GM12878 (cell line): ENCODE measurements around the gene LZTFL1. TPM values are rescaled to one million over a fixed set of nuclear protein-coding genes. Genes with fewer than 3 reads are reported as not detected.

Experiments
- BRCA1 ChIP-seq: IDR thresholded peaks from 2 replicates; pipeline ENCODE4 v1.6.1; 2011; ENCODE audit warnings: low read depth, low read length, improper control_type of control experiment
- CBX3 ChIP-seq: fragments of 200-600 bp; sonication (generic); IDR thresholded peaks from 2 replicates; pipeline ENCODE4 v1.6.1; 2016; ENCODE audit warnings: low read depth, borderline replicate concordance
- CBX5 ChIP-seq: sonication (generic); IDR thresholded peaks from 2 replicates; pipeline ENCODE4 v1.6.1; 2016; ENCODE audit warnings: low read depth, moderate library complexity, mild to moderate bottlenecking, inconsistent platforms
- EP300 ChIP-seq, 2 experiments: fragments of 150-350 bp in 1 of 2; IDR thresholded peaks; 2 replicates each; pipeline ENCODE4 v1.6.1; 2011 to 2012; ENCODE audit warnings: low read depth in 2 of 2, low read length in 2 of 2, borderline replicate concordance in 1 of 2, improper control_type of control experiment in 1 of 2, inconsistent platforms in 1 of 2; ENCODE audit not compliant: control insufficient read depth in 1 of 2
- EZH2 ChIP-seq: IDR thresholded peaks from 2 replicates; pipeline ENCODE4 v1.6.1; 2012; ENCODE audit warnings: low read depth, mild to moderate bottlenecking, control low read depth, inconsistent platforms, low read length, borderline replicate concordance; ENCODE audit not compliant: control insufficient read depth
- FOXM1 ChIP-seq: IDR thresholded peaks from 2 replicates; pipeline ENCODE4 v1.6.1; 2012; ENCODE audit warnings: low read depth, mild to moderate bottlenecking, inconsistent platforms, low read length, moderate library complexity
- HDGF ChIP-seq: fragments of 450-650 bp; IDR thresholded peaks from 2 replicates; pipeline ENCODE4 v1.6.1; 2016; ENCODE audit warnings: antibody characterized with exemption
- IRF5 ChIP-seq: fragments of 450-650 bp; IDR thresholded peaks from 2 replicates; pipeline ENCODE4 v1.6.1; 2017; ENCODE audit warnings: borderline replicate concordance
- JUND ChIP-seq: IDR thresholded peaks from 2 replicates; pipeline ENCODE4 v1.6.1; 2012; ENCODE audit warnings: low read depth, mild to moderate bottlenecking, low read length, improper control_type of control experiment, moderate library complexity
- KAT2A ChIP-seq: conservative IDR thresholded peaks from 2 replicates; pipeline ENCODE4 v1.6.1; 2011; ENCODE audit warnings: low read depth, low read length; ENCODE audit not compliant: control insufficient read depth
- MEF2A ChIP-seq: IDR thresholded peaks from 2 replicates; pipeline ENCODE4 v1.6.1; 2011; ENCODE audit warnings: low read depth, mild to moderate bottlenecking, low read length, moderate library complexity; ENCODE audit not compliant: insufficient read depth
- MTA2 ChIP-seq: fragments of 450-650 bp; IDR thresholded peaks from 2 replicates; pipeline ENCODE4 v1.6.1; 2016; ENCODE audit warnings: low read depth, mild to moderate bottlenecking, moderate library complexity
- NBN ChIP-seq: fragments of 450-650 bp; IDR thresholded peaks from 2 replicates; pipeline ENCODE4 v1.6.1; 2016
- NR2C2 ChIP-seq: IDR thresholded peaks from 2 replicates; pipeline ENCODE4 v1.6.1; 2011; ENCODE audit warnings: borderline replicate concordance, low read depth; ENCODE audit not compliant: control insufficient read depth, insufficient read length
- POLR2AphosphoS5 ChIP-seq: IDR thresholded peaks from 2 replicates; pipeline ENCODE4 v1.6.1; 2011; ENCODE audit warnings: mild to moderate bottlenecking, low read length, inconsistent platforms
- RAD51 ChIP-seq: fragments of 450-650 bp; IDR thresholded peaks from 2 replicates; pipeline ENCODE4 v1.6.1; 2016; ENCODE audit warnings: moderate library complexity, mild to moderate bottlenecking, inconsistent platforms
- RUNX3 ChIP-seq: IDR thresholded peaks from 2 replicates; pipeline ENCODE4 v1.6.1; 2012; ENCODE audit warnings: low read length, inconsistent platforms
- STAT1 ChIP-seq: fragments of 450-650 bp; conservative IDR thresholded peaks from 2 replicates; pipeline ENCODE4 v1.6.1; 2014; ENCODE audit warnings: antibody characterized with exemption, mild to moderate bottlenecking
- TAF1 ChIP-seq: IDR thresholded peaks from 2 replicates; pipeline ENCODE4 v1.6.1; 2011; ENCODE audit warnings: mild to moderate bottlenecking, low read depth, low read length, borderline replicate concordance
- ZBTB11 ChIP-seq: fragments of 450-650 bp; formaldehyde crosslinking; IDR thresholded peaks from 2 replicates; pipeline ENCODE4 v1.5.0; 2022; ENCODE audit warnings: mild to moderate bottlenecking, missing genetic modification characterization
- ZNF24 ChIP-seq: fragments of 450-650 bp; IDR thresholded peaks from 2 replicates; pipeline ENCODE4 v1.6.1; 2017; ENCODE audit warnings: antibody characterized with exemption, mild to moderate bottlenecking
- ZNF687 ChIP-seq: fragments of 450-650 bp; IDR thresholded peaks from 2 replicates; pipeline ENCODE4 v1.6.1; 2017; ENCODE audit warnings: mild to moderate bottlenecking, moderate library complexity
- polyA plus RNA-seq, 11 experiments: library from polyadenylated mRNA; depleted of rRNA in 4 of 11; unstranded in 6 of 11; stranded (reverse) in 5 of 11; fragments of >200 nt; fragmentation: Nextera tagmentation in 4 of 11; fragmentation: Illumina TruSeq in 1 of 11; extraction: Ambion mirVana in 4 of 11; extraction: Trizol in 1 of 11; gene quantifications; 1 replicate in 1 of 11; 2 replicates in 10 of 11; pipeline versions ENCODE4 v1.2.1 to v1.2.3, GENCODE V29; 2011 to 2016; ENCODE audit warnings: inconsistent platforms in 2 of 11, missing spikeins in 2 of 11, low read depth in 1 of 11
- total RNA-seq, 4 experiments: library from RNA; depleted of rRNA in 3 of 4; stranded (reverse); fragments of >200 nt in 3 of 4; fragmentation: Illumina TruSeq in 1 of 4; extraction: Trizol in 1 of 4; gene quantifications; 2 replicates each; pipeline versions ENCODE4 v1.2.1 to v1.2.3, GENCODE V29; 2013 to 2021

The LZTFL1 gene
- total and polyA plus RNA-seq, 10 of the 15 experiments (the other 5 are each of a cell fraction or from before 2014, with no cell fraction given): 9.8 to 74.1 (median 11.9) TPM

GRCh38 chr3:45878124-45878523 is 36.2 kb upstream of the LZTFL1 start (continued):
- TF ChIP-seq NR2C2: no peak
- TF ChIP-seq POLR2AphosphoS5: no peak
- TF ChIP-seq KAT2A: no peak
- TF ChIP-seq EZH2: no peak
- TF ChIP-seq ZNF687: no peak
- no peak for TF ChIP-seq CBX5
- TF ChIP-seq BRCA1: no peak
- no peak for TF ChIP-seq RAD51
- TF ChIP-seq MEF2A: peak; percentile 89
- TF ChIP-seq STAT1: no peak
- peak; percentile 91 for TF ChIP-seq FOXM1
- no peak for TF ChIP-seq ZBTB11
- peak; percentile 89 for TF ChIP-seq RUNX3
- TF ChIP-seq TAF1: no peak
- no peak for TF ChIP-seq JUND
- TF ChIP-seq IRF5: no peak
- no peak for TF ChIP-seq HDGF
- no peak for TF ChIP-seq NBN
- no peak for TF ChIP-seq ZNF24
- TF ChIP-seq MTA2: peak; percentile 71
- peak in 1 of 2 experiments; percentile 86; a peak in 1 of 4 replicates for TF ChIP-seq EP300 (IDR thresholded peaks at IDR 0.05; ENCODE audit: borderline replicate concordance in 1 of 2, control insufficient read depth in 1 of 2, low read depth in 2 of 2, low read length in 2 of 2)
- TF ChIP-seq CBX3: no peak
